ENCODE data around the gene P2RX4. TPM values are rescaled to one million over a fixed set of nuclear protein-coding genes. Genes with fewer than 3 reads are reported as not detected.

The P2RX4 gene
- total and polyA plus RNA-seq, 9 of the 15 experiments (the other 6 are each of a cell fraction or from before 2014, with no cell fraction given), result 6.6 to 21.5 (median 11.7) TPM

GRCh38 chr12:121209624-121210572 lies at the start of gene P2RX4 (continued):
- TF ChIP-seq, protein P1, sequence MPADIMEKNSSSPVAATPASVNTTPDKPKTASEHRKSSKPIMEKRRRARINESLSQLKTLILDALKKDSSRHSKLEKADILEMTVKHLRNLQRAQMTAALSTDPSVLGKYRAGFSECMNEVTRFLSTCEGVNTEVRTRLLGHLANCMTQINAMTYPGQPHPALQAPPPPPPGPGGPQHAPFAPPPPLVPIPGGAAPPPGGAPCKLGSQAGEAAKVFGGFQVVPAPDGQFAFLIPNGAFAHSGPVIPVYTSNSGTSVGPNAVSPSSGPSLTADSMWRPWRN (IDR thresholded peaks at IDR 0.05; ENCODE audit: low read depth), result no peak
- TF ChIP-seq CBX5 (IDR thresholded peaks at IDR 0.05; ENCODE audit: borderline replicate concordance, low read depth) (no peak), ZNF586 (CRISPR knock-in tag; conservative IDR thresholded peaks at IDR 0.05) (no peak), SRSF1 (IDR thresholded peaks at IDR 0.05; ENCODE audit: low read depth, low read length) (no peak), POLR3A (IDR thresholded peaks at IDR 0.05; ENCODE audit: borderline replicate concordance, extremely low read depth, insufficient read depth, insufficient read length) (peak; percentile 11), BRD4 (IDR thresholded peaks at IDR 0.05) (no peak; the same call in none of the 2 replicates), EZH2 (IDR thresholded peaks at IDR 0.05; ENCODE audit: borderline replicate concordance, low read depth, low read length) (no peak), MTA2 (IDR thresholded peaks at IDR 0.05; ENCODE audit: low read depth) (0 out of 2 replicates have a peak, but pooled peaks have one; percentile 6), DMBX1 (CRISPR knock-in tag; IDR thresholded peaks at IDR 0.05; ENCODE audit: borderline replicate concordance) (no peak), ZNF696 (CRISPR knock-in tag; conservative IDR thresholded peaks at IDR 0.05) (no peak), RB1 (IDR thresholded peaks at IDR 0.05; ENCODE audit: low read depth) (peak; percentile 93), HINFP (tag; conservative IDR thresholded peaks at IDR 0.05; ENCODE audit: low read depth) (peak; percentile 46; the same call in 1 of the 2 replicates), ZBTB33 (CRISPR knock-in tag; IDR thresholded peaks at IDR 0.05) (peak; percentile 63), XRCC5 (IDR thresholded peaks at IDR 0.05; ENCODE audit: low read depth, low read length) (no peak; the same call in 1 of the 2 replicates), NONO (IDR thresholded peaks at IDR 0.05; ENCODE audit: low read depth in 2 of 2, low read length in 1 of 2) (peak; percentile 73 to 94), SETDB1 (IDR thresholded peaks at IDR 0.05; ENCODE audit: low read length) (no peak)
- TF ChIP-seq, protein P2, sequence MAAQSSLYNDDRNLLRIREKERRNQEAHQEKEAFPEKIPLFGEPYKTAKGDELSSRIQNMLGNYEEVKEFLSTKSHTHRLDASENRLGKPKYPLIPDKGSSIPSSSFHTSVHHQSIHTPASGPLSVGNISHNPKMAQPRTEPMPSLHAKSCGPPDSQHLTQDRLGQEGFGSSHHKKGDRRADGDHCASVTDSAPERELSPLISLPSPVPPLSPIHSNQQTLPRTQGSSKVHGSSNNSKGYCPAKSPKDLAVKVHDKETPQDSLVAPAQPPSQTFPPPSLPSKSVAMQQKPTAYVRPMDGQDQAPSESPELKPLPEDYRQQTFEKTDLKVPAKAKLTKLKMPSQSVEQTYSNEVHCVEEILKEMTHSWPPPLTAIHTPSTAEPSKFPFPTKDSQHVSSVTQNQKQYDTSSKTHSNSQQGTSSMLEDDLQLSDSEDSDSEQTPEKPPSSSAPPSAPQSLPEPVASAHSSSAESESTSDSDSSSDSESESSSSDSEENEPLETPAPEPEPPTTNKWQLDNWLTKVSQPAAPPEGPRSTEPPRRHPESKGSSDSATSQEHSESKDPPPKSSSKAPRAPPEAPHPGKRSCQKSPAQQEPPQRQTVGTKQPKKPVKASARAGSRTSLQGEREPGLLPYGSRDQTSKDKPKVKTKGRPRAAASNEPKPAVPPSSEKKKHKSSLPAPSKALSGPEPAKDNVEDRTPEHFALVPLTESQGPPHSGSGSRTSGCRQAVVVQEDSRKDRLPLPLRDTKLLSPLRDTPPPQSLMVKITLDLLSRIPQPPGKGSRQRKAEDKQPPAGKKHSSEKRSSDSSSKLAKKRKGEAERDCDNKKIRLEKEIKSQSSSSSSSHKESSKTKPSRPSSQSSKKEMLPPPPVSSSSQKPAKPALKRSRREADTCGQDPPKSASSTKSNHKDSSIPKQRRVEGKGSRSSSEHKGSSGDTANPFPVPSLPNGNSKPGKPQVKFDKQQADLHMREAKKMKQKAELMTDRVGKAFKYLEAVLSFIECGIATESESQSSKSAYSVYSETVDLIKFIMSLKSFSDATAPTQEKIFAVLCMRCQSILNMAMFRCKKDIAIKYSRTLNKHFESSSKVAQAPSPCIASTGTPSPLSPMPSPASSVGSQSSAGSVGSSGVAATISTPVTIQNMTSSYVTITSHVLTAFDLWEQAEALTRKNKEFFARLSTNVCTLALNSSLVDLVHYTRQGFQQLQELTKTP (IDR thresholded peaks at IDR 0.05; ENCODE audit: low read depth in 1 of 2, partially characterized antibody in 2 of 2), result no peak
- TF ChIP-seq, protein P3, sequence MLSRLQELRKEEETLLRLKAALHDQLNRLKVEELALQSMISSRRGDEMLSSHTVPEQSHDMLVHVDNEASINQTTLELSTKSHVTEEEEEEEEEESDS (CRISPR knock-in tag; IDR thresholded peaks at IDR 0.05), result no peak
